Panc1 (cell line): ENCODE measurements around the gene CD79A.

Experiments used
- POLR2AphosphoS5 ChIP-seq: IDR thresholded peaks from 2 replicates; pipeline ENCODE4 v1.6.1; 2012; ENCODE audit warnings: mild to moderate bottlenecking, low read depth, low read length, moderate library complexity
- SIN3A ChIP-seq: IDR thresholded peaks from 2 replicates; pipeline ENCODE4 v1.6.1; 2012; ENCODE audit warnings: low read depth, mild to moderate bottlenecking, low read length, moderate library complexity, borderline replicate concordance; ENCODE audit not compliant: insufficient read depth
- TCF7L2 ChIP-seq: IDR thresholded peaks from 2 replicates; pipeline ENCODE4 v1.6.1; 2011; ENCODE audit warnings: mild to moderate bottlenecking, low read depth, low read length, inconsistent platforms
- TF ChIP-seq, protein P1 (sequence below): fragments of 450-650 bp; IDR thresholded peaks from 2 replicates; pipeline ENCODE4 v1.5.1; 2017; ENCODE audit warnings: mild to moderate bottlenecking

DNA sequence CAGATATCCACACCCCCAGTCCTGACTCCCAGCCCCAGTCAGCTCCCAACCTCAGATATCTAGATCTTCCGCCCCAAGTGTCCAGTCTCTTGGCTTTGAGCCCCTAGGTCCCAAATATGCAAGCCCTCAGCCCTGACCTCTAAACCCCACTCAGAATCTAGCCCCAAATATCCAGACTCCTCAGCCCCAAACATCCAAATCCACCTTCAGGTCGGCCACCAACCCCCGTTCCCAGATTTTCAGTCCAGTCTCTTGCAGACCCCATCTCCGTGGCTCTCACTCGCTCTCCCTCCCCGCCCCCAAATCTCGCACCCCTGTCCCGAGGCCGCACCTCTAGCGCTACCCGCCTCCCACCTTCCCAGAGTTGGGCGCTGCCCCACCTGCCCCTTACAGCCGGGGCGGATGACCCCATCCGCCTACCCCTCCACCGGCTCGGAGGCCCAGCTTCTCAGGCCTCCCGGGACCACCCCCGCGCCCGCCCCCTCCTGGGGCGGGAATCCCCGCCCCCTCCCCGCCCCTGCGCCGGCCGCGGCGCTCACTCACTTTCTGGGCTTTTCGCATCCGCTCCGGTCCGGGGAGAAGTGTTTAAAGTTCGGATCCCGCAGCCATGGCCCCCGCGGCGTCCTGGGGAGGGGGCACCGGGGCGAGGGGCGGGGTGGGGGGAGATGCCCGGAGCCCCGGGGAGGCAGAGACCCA, 50.6 kb downstream of the CD79A start:
- TF ChIP-seq, protein P1, sequence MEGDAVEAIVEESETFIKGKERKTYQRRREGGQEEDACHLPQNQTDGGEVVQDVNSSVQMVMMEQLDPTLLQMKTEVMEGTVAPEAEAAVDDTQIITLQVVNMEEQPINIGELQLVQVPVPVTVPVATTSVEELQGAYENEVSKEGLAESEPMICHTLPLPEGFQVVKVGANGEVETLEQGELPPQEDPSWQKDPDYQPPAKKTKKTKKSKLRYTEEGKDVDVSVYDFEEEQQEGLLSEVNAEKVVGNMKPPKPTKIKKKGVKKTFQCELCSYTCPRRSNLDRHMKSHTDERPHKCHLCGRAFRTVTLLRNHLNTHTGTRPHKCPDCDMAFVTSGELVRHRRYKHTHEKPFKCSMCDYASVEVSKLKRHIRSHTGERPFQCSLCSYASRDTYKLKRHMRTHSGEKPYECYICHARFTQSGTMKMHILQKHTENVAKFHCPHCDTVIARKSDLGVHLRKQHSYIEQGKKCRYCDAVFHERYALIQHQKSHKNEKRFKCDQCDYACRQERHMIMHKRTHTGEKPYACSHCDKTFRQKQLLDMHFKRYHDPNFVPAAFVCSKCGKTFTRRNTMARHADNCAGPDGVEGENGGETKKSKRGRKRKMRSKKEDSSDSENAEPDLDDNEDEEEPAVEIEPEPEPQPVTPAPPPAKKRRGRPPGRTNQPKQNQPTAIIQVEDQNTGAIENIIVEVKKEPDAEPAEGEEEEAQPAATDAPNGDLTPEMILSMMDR: no peak
- TF ChIP-seq POLR2AphosphoS5 (no peak), TCF7L2 (no peak), SIN3A (no peak)
